Spinal cord (tissue), 10 donors: ENCODE measurements around the gene RAPGEF5. TPM values are rescaled to one million over a fixed set of nuclear protein-coding genes. Genes with fewer than 3 reads are reported as not detected.

Experiments
- DNase-seq, 6 donors: peaks; one replicate each; pipeline versions ENCODE4 v3.0.0 to v3.0.0-alpha.2; 2013 to 2015; ENCODE audit warnings: low spot score in 6 of 6, low read depth in 4 of 6
- H3K27ac ChIP-seq: one replicate; pipeline ENCODE4 v1.5.1; 2013; ENCODE audit warnings: low read depth, low read length, control low read depth
- H3K27me3 ChIP-seq: one replicate; pipeline ENCODE4 v1.6.1; 2013; ENCODE audit warnings: low read length; ENCODE audit not compliant: control insufficient read depth, insufficient read depth
- H3K36me3 ChIP-seq: one replicate; pipeline ENCODE4 v1.6.1; 2013; ENCODE audit warnings: low read length; ENCODE audit not compliant: control insufficient read depth, insufficient read depth
- H3K4me1 ChIP-seq: one replicate; pipeline ENCODE4 v1.6.1; 2013; ENCODE audit warnings: low read length; ENCODE audit not compliant: control insufficient read depth, insufficient read depth
- H3K4me3 ChIP-seq: one replicate; pipeline ENCODE4 v1.5.1; 2013; ENCODE audit warnings: low read depth, low read length, control low read depth
- H3K9me3 ChIP-seq: one replicate; pipeline ENCODE4 v1.6.1; 2013; ENCODE audit warnings: low read length; ENCODE audit not compliant: control insufficient read depth, insufficient read depth
- WGBS: methylation state at CpG from one replicate; pipeline ENCODE4 v1.1.5; 2013; ENCODE audit warnings: missing lambda C conversion rate; ENCODE audit not compliant: insufficient coverage; 5-methylcytosine and 5-hydroxymethylcytosine counted together
- polyA plus RNA-seq, 2 donors: library from polyadenylated mRNA; unstranded; fragments of 120-200 nt; gene quantifications; one replicate each; pipeline ENCODE4 v1.2.1, GENCODE V29; 2013; ENCODE audit not compliant: insufficient read length in 2 of 2
- total RNA-seq, 2 donors: library from RNA; depleted of rRNA in 1 of 2; stranded (reverse); fragments of 120-200 nt in 1 of 2; fragments of >200 nt in 1 of 2; gene quantifications; one replicate each; pipeline versions ENCODE4 v1.2.3 to v1.2.4, GENCODE V29; 2013 to 2014
- donor health status: healthy.

The RAPGEF5 gene
- total and polyA plus RNA-seq, 4 donors = 19.5 to 121 (median 48.8) TPM

DNA sequence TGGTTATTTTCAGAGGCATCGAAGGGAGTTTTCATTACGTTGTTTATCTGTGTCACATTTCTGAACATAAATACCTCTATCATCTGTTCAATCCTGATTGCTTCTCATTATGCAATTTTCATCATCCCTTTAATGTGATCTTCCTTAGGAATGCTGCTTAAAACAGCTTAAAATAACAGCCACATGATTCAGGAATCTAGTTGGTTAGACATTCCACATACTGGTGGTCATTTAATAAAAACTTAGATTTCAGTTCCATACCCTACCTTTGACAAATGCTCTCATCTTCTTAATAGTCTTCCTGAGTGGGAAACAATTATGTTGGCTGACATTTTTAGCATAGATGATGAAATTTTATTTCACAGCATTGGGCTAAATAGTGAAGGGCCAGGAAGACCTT is 219.9 kb downstream of the RAPGEF5 start:
- no peaks in the 10 kb centered on the region for H3K9me3 ChIP-seq
- no peaks in the 10 kb centered on the region for H3K27me3 ChIP-seq
- no peak overlapping the region for H3K27ac ChIP-seq
- peaks cover 13% of the 10 kb centered on the region for H3K36me3 ChIP-seq
- no peak for DNase-seq
- H3K4me1 ChIP-seq = peaks cover 4% of the 10 kb centered on the region
- WGBS = no CpG with 5 or more reads among the region's 2 CpGs
- H3K4me3 ChIP-seq = no peak overlapping the region

DNA sequence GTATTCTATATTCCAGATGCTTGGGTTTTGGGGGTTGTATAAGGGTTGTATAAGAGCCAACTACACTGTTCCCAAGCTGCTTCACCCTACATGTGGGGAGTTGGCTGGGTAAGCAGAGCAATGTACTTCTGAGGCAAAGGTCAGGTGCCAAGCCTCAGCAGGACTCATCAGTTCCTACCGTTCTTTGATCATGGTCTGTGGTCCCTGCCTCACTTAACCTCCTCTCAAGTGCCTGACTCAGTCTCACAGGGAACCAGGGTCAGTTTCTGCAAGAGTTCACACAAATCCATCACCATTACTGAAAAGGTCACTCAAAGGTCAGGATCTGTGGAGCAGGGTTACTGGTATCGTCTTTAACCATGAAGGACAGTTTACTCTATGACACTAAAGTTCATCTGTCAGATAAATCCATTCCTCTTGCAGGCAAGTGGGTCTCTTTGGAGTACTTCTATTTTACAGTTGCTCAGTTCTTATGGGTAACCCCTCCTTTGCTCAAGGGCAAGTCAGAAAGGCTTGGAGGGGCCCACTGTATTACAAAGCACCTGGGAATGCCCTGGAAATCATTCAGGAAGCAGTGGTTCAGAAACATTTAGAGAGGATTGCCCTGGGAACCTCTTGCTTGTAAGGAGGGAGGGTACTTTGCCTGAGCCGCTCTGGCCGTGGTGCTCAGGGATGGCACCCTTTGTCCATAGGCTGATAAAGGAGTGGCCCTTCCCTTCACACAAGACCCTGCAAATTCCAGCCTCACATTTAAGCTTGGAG is 227.0 kb downstream of the RAPGEF5 start:
- H3K36me3 ChIP-seq = peaks cover 6% of the 10 kb centered on the region
- no peaks in the 10 kb centered on the region for H3K9me3 ChIP-seq
- 86% methylated on average over 1 of the region's 4 CpGs for WGBS
- no peak overlapping the region for H3K27ac ChIP-seq
- DNase-seq = no peak
- no peak overlapping the region for H3K4me3 ChIP-seq
- no peaks in the 10 kb centered on the region for H3K27me3 ChIP-seq
- H3K4me1 ChIP-seq = peaks cover 4% of the 10 kb centered on the region

DNA sequence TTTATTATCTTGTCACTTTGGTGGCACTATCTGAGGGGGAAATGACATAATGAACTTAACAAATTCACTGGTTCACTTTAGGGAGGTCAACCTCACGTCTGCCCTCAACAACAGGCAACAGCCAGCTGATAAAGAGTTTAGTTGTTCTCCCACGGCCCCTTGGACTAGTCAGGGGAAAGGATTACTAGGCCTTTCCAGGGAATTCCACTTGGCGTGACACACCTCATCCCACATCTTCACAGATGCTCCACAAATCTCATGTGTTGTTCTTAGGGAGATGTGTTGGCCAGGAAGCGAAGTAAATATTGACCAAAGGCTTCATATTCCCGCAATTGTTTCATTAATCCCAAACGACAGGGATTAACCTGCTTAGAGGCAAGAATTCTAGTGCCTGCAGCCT is 227.8 kb downstream of the RAPGEF5 start:
- Histone ChIP-seq H3K27me3 (no peaks in the 10 kb centered on the region), H3K4me3 (no peak overlapping the region), H3K4me1 (peaks cover 4% of the 10 kb centered on the region), H3K36me3 (peaks cover 6% of the 10 kb centered on the region), H3K9me3 (no peaks in the 10 kb centered on the region), H3K27ac (no peak overlapping the region)
- 92% methylated on average over 3 of the region's 6 CpGs for WGBS
- no peak for DNase-seq

DNA sequence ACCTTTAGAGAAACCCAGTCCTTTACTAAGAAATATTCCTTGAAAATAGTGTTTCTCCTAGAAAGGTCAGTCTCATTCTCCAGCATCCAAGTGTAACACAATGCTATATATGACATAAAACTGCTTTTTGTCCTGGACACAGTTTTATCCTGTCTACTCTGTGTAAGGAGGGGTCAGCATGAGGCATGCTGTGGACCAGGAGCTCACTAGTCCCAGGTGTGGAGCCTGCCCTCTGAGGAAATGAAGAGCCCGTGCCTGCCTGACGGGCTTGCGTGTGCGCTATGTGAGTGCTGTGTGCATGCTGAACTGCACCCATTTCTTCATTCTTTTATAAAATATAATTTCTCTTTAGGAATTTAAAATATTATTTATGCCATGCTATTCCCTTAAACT is 228.4 kb downstream of the RAPGEF5 start:
- Histone ChIP-seq H3K36me3 (peaks cover 6% of the 10 kb centered on the region), H3K9me3 (no peaks in the 10 kb centered on the region), H3K4me1 (peaks cover 4% of the 10 kb centered on the region), H3K4me3 (no peak overlapping the region), H3K27ac (no peak overlapping the region), H3K27me3 (no peaks in the 10 kb centered on the region)
- no peak for DNase-seq
- no CpG with 5 or more reads among the region's 4 CpGs for WGBS

DNA sequence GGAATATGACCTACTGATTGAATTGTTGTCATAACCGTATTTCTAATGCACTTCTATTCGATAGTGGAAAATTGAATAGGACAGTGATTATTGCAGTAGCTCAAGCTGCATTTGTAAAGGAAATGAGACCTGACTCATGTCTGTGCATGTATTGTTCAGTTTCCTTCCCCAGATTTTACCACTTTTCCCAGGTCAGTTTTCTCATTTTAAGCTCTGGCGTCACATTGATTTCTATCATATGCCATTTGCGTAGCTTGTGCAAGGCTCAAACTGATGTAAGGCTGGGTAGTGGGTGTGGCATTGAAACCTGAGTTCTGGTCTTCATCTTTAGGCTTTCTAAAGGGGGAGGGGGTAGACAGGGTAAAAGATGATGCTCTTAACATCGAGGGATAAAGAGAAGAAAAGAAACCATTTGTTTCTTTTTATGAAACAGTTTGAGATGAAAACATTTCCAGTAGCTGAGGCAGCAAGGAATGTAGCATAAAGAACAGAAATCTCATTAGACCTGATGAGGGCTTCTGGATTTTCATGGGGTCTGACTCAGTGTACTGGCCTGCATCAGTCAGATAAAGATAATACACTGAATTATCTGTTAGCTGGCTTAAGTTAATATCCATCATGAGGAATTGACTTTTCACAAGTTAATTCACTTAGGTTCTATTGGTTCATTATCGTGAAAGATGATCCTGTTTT is 229.0 kb downstream of the RAPGEF5 start:
- Histone ChIP-seq H3K9me3 (no peaks in the 10 kb centered on the region), H3K27ac (no peak overlapping the region), H3K36me3 (peaks cover 4% of the 10 kb centered on the region), H3K4me3 (no peak overlapping the region), H3K27me3 (no peaks in the 10 kb centered on the region), H3K4me1 (peaks cover 3% of the 10 kb centered on the region)
- no peak for DNase-seq
- 100% methylated on average over 2 of the region's 6 CpGs for WGBS

DNA sequence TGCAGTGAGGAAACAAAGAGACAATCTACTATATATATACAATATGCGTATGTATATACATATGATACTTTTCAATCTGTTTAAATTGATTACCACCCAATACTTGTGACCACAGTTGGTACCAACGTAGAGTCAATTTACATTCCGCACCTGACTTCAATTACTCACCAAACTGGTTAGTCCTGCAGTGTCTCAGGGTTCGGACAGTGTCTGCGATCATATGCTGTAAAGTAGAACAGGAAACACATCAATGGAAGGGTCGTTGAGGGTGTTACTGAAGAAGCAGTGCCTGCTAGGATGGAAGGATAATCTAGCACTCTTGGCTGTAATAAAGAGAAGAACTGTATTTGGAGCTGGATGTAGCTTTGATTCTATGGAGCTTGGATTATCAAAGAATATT is 231.5 kb downstream of the RAPGEF5 start:
- H3K9me3 ChIP-seq = no peaks in the 10 kb centered on the region
- H3K36me3 ChIP-seq = peaks cover 3% of the 10 kb centered on the region
- no peaks in the 10 kb centered on the region for H3K4me1 ChIP-seq
- H3K27ac ChIP-seq = peak overlapping the region; percentile 17
- H3K4me3 ChIP-seq = no peak overlapping the region
- 69% methylated on average over 3 of the region's 6 CpGs for WGBS
- DNase-seq = no peak
- H3K27me3 ChIP-seq = no peaks in the 10 kb centered on the region

DNA sequence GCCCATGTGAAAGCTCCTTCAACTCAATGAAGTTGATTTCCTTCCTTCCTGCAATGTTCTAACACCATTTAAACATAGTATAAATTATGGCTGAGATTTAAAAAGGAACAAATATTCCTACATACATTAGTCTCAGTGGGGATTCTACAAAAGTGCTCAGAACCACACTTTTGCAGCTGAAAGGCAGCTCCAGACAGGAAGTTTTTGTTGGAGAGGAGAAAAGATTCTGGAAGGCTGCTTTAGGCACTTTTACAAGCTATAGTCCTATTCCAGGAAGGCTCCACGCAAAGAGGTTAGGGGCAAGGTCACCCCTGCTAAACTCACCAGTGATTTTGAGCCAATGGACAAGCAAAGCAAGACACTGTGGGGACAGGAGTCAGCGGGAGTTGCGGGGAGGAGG is 232.0 kb downstream of the RAPGEF5 start:
- no CpG with 5 or more reads among the region's 3 CpGs for WGBS
- no peaks in the 10 kb centered on the region for H3K9me3 ChIP-seq
- DNase-seq = peak in 1 of 6 donors; percentile 62
- no peaks in the 10 kb centered on the region for H3K27me3 ChIP-seq
- no peak overlapping the region for H3K4me3 ChIP-seq
- H3K36me3 ChIP-seq = peaks cover 3% of the 10 kb centered on the region
- H3K27ac ChIP-seq = peak overlapping the region; percentile 17
- no peaks in the 10 kb centered on the region for H3K4me1 ChIP-seq

DNA sequence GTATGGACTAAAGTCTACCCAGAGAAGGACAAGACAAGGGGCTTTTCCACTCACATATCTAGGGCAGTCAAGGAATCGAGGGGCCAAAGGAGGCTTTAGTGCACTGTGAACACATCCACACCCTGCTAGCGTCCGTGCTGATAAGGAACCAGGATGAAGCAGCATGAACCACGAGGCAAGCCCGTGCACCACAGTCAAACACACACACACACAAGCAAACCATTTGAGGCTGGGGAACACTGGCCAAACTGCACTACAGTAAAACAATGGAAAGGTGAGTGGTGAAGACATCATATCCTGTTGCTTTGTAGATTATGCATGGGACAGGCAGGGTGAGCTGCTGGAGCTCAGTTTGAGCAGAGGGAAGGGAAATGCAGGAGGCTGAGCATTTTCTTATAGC is 233.8 kb downstream of the RAPGEF5 start:
- H3K27me3 ChIP-seq = no peaks in the 10 kb centered on the region
- WGBS = 67% methylated on average over 1 of the region's 5 CpGs
- no peak for DNase-seq
- H3K9me3 ChIP-seq = no peaks in the 10 kb centered on the region
- H3K4me1 ChIP-seq = no peaks in the 10 kb centered on the region
- no peaks in the 10 kb centered on the region for H3K36me3 ChIP-seq
- H3K4me3 ChIP-seq = no peak overlapping the region
- no peak overlapping the region for H3K27ac ChIP-seq

DNA sequence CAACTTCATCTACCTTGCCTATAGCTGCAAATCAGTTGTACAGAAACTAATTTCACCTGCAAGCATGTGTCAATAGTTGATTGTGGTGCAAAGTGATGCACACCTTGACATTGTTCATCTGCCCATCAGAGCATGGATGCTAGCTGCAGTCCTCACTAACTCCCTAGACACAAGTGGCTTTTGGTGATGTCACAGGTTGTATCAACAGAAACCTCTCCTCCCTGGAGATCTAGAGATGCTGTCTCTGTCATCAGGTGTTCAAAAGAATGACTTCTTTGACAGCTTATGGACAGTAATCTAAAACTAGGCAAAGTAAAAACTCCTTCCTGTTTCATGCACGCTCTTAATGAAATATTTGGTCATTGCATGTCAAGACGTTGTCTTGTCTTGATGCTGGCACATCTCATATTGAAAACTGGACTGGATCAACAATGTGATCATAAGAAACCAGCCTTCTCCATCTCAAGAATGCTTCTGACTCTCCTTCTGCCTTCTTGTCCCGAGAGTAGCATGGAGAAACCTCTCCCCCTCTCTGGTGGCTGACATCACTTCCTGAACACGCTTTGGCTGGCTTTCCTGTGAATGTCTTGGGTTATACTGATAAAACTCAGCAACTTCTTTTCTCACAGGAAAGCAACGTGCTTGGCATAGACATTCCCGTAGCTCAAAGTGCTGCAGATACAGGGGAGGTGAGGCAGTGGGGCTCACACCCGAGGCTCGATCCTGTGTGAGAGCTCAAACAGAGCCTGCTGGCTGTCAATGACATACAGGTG is 235.1 kb downstream of the RAPGEF5 start:
- Histone ChIP-seq H3K36me3 (no peaks in the 10 kb centered on the region), H3K9me3 (no peaks in the 10 kb centered on the region), H3K27ac (no peak overlapping the region), H3K4me3 (no peak overlapping the region), H3K27me3 (no peaks in the 10 kb centered on the region), H3K4me1 (no peaks in the 10 kb centered on the region)
- 77% methylated on average over 7 of the region's 8 CpGs for WGBS
- no peak for DNase-seq
